ENCODE measurements around the gene GTF3C1.

DNA sequence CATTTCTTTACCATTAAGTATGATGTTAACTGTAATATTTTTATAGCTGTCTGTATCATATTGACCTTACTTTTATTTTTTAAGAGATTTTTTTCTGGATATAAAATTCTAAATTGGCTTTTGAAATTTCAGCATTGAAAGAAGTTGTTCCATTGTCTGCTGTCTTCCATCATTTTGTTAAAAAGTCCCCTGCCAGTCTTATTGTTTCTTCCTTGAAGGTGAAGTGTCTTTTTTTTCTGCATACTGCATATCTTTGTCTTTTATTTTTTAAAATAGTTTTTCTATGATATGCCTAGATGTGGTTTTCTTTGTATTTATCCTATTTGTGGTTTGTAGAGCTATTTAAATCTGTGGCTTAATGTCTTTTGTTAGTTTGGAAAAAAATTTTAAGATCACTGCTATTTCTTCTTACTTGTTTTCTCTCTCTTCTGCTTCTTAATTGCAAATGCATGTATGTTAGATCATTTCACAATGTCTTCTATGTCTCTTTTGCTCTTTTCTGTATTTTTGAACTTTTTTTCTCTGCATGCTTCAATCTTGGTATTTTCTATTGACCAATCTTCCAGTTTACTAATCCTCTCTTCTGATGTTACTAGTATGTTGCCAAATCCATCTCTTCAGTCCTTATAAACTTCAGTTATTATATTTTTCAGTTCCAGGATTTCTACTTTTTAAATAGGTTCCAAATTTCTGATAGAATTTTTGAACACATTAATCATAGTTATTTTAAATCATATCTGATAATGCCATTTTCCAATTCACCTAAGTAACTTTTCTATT, 127.6 kb downstream of the GTF3C1 start:
- TF ChIP-seq POLR2AphosphoS5 (IDR thresholded peaks at IDR 0.05), result no peak
- TF ChIP-seq POLR2A (IDR thresholded peaks at IDR 0.05), result no peak

All from breast epithelium (tissue), 3 donors.